ENCODE results near the gene TRA2A.

- TF ChIP-seq EP300 (IDR thresholded peaks at IDR 0.05): no peak
- no peak for TF ChIP-seq CTCF (IDR thresholded peaks at IDR 0.05)
These were observed 61.9 kb downstream of the TRA2A start for GRCh38 chr7:23469961-23470250.

Measured in suprapubic skin (tissue), 3 donors.